Smooth muscle cell (in vitro differentiated cells): ENCODE results near the gene SMARCA4. TPM values are rescaled to one million over a fixed set of nuclear protein-coding genes. Genes with fewer than 3 reads are reported as not detected.

Experiments
- DNase-seq: peaks from one replicate; lab custom pipeline; 2025; ENCODE audit not compliant: unreplicated experiment; lab: John Stamatoyannopoulos, UW
- H2AFZ ChIP-seq: fragments of 200-600 bp; sonication (generic); 2 replicates; pipeline ENCODE4 v1.6.0; 2016; ENCODE audit warnings: antibody characterized with exemption, low read depth, mild to moderate bottlenecking
- H3F3A ChIP-seq: fragments of 200-600 bp; sonication (generic); 2 replicates; pipeline ENCODE4 v1.6.0; 2017; ENCODE audit warnings: antibody characterized with exemption, low read depth
- H3K27ac ChIP-seq: fragments of 200-600 bp; sonication (generic); 2 replicates; pipeline ENCODE4 v1.5.1; 2016; ENCODE audit warnings: low read depth, mild to moderate bottlenecking
- H3K27me3 ChIP-seq: fragments of 200-600 bp; sonication (generic); 2 replicates; pipeline ENCODE4 v1.6.1; 2016; ENCODE audit warnings: low read depth, mild to moderate bottlenecking
- H3K36me3 ChIP-seq: fragments of 200-600 bp; sonication (generic); 2 replicates; pipeline ENCODE4 v1.5.1; 2016; ENCODE audit warnings: low read depth
- H3K4me1 ChIP-seq: fragments of 200-600 bp; sonication (generic); 2 replicates; pipeline ENCODE4 v1.5.1; 2016; ENCODE audit warnings: low read depth
- H3K4me2 ChIP-seq: fragments of 200-600 bp; sonication (generic); 2 replicates; pipeline ENCODE4 v1.6.0; 2016; ENCODE audit warnings: mild to moderate bottlenecking
- H3K4me3 ChIP-seq: fragments of 200-600 bp; sonication (generic); 2 replicates; pipeline ENCODE4 v1.5.1; 2016; ENCODE audit warnings: mild to moderate bottlenecking
- H3K79me2 ChIP-seq: fragments of 200-600 bp; sonication (generic); 2 replicates; pipeline ENCODE4 v1.6.0; 2016; ENCODE audit warnings: low read depth, mild to moderate bottlenecking
- H3K9ac ChIP-seq: fragments of 200-600 bp; sonication (generic); 2 replicates; pipeline ENCODE4 v1.6.0; 2016; ENCODE audit warnings: low read depth
- H3K9me3 ChIP-seq: fragments of 200-600 bp; sonication (generic); replicated peaks from 2 replicates; pipeline ENCODE4 v1.5.1; 2016; ENCODE audit warnings: low read depth
- H4K20me1 ChIP-seq: fragments of 200-600 bp; sonication (generic); 2 replicates; pipeline ENCODE4 v1.6.0; 2016; ENCODE audit warnings: low read depth
- CTCF ChIP-seq: fragments of 200-600 bp; sonication (generic); IDR thresholded peaks from 2 replicates; pipeline ENCODE4 v1.5.1; 2017; ENCODE audit warnings: borderline replicate concordance, mild to moderate bottlenecking, antibody characterized with exemption; ENCODE audit not compliant: insufficient read depth, poor library complexity, severe bottlenecking
- WGBS: methylation state at CpG from one replicate; pipeline ENCODE4 v1.1.7; 2016; ENCODE audit warnings: low lambda C conversion rate; 5-methylcytosine and 5-hydroxymethylcytosine counted together
- polyA plus RNA-seq: library from polyadenylated mRNA; unstranded; fragments of >200 nt; fragmentation: Nextera tagmentation; extraction: Ambion mirVana; gene quantifications from 2 replicates; pipeline ENCODE4 v1.2.1, GENCODE V29; 2016
- total RNA-seq: library from RNA; depleted of rRNA; stranded (reverse); fragments of >200 nt; gene quantifications from 2 replicates; pipeline ENCODE4 v1.2.3, GENCODE V29; 2014

SMARCA4 gene
- total and polyA plus RNA-seq, 2 experiments from 2014 or later, result 59.6 to 100 TPM

- 95% methylated on average over 5 of the region's 6 CpGs for WGBS
- Histone ChIP-seq H3K9ac (no peak overlapping the region), H3F3A (no peaks in the 10 kb centered on the region), H3K36me3 (peaks cover 3% of the 10 kb centered on the region), H3K4me3 (no peak overlapping the region), H3K27ac (no peak overlapping the region), H2AFZ (no peak overlapping the region), H3K4me1 (no peaks in the 10 kb centered on the region), H3K27me3 (no peaks in the 10 kb centered on the region), H3K9me3 (no peaks in the 10 kb centered on the region), H3K79me2 (no peaks in the 10 kb centered on the region), H4K20me1 (peaks cover 12% of the 10 kb centered on the region), H3K4me2 (no peak overlapping the region)
- no peak for TF ChIP-seq CTCF
- DNase-seq, result no peak
These were observed 64.2 kb downstream of the SMARCA4 start for GRCh38 chr19:11025006-11025405.

GRCh38 chr19:11025445-11025844, 64.6 kb downstream of the SMARCA4 start:
- TF ChIP-seq CTCF, result no peak
- H3F3A ChIP-seq, result no peaks in the 10 kb centered on the region
- no peak overlapping the region for H3K4me2 ChIP-seq

GRCh38 chr19:11025997-11026396, 65.2 kb downstream of the SMARCA4 start:
- DNase-seq, result no peak
- H3K27ac ChIP-seq, result no peak overlapping the region

More at GRCh38 chr19:11025445-11025844, 64.6 kb downstream of the SMARCA4 start:
- Histone ChIP-seq H3K36me3 (peaks cover 3% of the 10 kb centered on the region), H3K4me1 (no peaks in the 10 kb centered on the region), H3K9ac (no peak overlapping the region), H3K27ac (no peak overlapping the region), H3K27me3 (no peaks in the 10 kb centered on the region), H4K20me1 (peaks cover 12% of the 10 kb centered on the region), H3K79me2 (no peaks in the 10 kb centered on the region), H3K9me3 (no peaks in the 10 kb centered on the region), H3K4me3 (no peak overlapping the region), H2AFZ (no peak overlapping the region)
- no peak for DNase-seq
- WGBS, result 85% methylated on average over 18 of the region's 18 CpGs

More at GRCh38 chr19:11025997-11026396, 65.2 kb downstream of the SMARCA4 start:
- Histone ChIP-seq H3K79me2 (no peaks in the 10 kb centered on the region), H3F3A (no peaks in the 10 kb centered on the region), H3K9me3 (no peaks in the 10 kb centered on the region), H3K4me3 (no peak overlapping the region), H4K20me1 (peaks cover 12% of the 10 kb centered on the region), H3K9ac (no peak overlapping the region), H2AFZ (no peak overlapping the region), H3K27me3 (no peaks in the 10 kb centered on the region), H3K36me3 (peaks cover 5% of the 10 kb centered on the region), H3K4me2 (no peak overlapping the region), H3K4me1 (no peaks in the 10 kb centered on the region)
- no peak for TF ChIP-seq CTCF
- WGBS, result 91% methylated on average over 16 of the region's 16 CpGs
